GM21528 (cell line): Measurements from ENCODE around the gene TRANK1.

Experiments used
- ATAC-seq: cut with Tn5 transposase; IDR thresholded peaks from one replicate; pipeline ENCODE4 v1.9.1; 2021; ENCODE audit warnings: mild to moderate bottlenecking, moderate library complexity; ENCODE audit not compliant: unreplicated experiment, low FRiP score

TRANK1 gene

DNA sequence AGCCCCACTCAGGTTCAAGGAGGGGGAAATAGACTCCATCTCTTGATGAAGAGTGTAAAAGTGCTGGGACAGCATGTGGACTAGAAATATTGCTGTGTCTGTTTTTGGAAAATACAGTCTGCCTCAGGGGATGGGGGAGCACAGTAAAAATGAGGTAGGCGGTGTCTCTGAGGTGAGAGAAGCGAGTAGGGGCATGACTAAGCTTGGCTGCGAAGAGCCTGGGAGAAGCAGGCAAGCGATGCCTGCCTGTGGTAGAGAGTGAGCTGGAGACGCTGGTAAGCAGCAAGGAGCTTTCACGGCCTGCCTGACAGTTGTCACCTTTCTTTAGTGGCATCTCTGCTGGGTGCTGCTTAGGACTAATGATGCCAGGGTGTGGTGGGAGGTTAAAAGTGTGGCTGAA, 131.5 kb downstream of the TRANK1 start:
- ATAC-seq, result no peak

- ATAC-seq, result no peak
Observed at GRCh38 chr3:36812240-36812639, 132.6 kb downstream of the TRANK1 start.

DNA sequence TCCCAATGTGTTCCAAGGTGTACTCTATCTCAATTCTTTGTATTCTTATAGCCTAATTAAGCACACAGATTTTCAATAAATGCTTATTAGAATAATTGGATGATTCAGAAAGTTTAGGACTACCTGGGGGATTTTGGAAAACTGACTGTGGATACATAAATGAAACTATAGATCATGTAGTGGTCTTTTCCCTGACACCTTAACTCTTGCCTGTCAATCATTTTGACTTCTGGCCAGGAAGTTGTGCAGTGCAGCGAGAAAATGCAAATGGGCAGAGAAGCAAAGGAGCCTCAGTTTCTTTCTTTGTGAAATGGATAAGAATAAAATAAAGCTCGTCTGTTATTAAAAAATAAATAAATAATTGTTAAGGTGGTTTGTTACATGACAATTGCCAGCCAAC, 133.1 kb downstream of the TRANK1 start:
- no peak for ATAC-seq

DNA sequence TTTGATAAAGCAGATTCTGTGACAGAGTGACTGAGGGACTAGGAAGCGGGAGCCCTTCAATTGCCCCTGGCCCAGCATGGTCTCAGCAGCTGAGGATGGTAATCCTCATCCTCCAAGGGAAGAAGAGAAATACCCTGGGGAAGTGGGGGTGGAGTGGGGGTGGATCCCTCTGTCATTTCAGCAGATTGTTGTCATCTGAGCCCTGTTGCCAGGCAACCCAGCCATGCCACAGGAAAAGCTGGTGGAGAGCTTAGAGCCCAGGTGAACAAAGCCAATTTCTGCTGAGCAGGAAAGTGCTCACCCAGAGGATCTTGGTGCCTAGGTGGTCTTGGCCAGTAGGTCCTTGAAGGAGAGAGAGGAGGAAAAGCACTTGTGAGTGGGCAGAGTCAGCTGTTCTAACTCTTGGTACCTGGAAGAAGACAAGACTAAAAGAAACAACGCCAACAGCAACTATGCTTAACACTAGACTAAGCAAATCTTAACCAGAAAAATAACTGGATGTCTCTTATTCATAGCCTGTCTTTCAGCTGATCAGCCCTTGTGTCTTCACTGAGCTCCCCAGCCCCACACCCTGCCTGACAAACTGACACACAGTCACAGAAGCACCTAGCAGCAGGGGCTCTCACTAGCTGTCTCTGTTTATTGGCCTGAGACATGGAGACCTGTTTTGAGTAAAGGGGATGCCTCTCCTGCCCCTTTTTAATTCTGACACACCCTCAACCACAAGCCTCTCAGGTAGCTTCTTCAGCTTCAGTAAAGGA, 140.4 kb downstream of the TRANK1 start:
- no peak for ATAC-seq

- ATAC-seq, result no peak
Observed at GRCh38 chr3:36803091-36803791, 141.6 kb downstream of the TRANK1 start.

DNA sequence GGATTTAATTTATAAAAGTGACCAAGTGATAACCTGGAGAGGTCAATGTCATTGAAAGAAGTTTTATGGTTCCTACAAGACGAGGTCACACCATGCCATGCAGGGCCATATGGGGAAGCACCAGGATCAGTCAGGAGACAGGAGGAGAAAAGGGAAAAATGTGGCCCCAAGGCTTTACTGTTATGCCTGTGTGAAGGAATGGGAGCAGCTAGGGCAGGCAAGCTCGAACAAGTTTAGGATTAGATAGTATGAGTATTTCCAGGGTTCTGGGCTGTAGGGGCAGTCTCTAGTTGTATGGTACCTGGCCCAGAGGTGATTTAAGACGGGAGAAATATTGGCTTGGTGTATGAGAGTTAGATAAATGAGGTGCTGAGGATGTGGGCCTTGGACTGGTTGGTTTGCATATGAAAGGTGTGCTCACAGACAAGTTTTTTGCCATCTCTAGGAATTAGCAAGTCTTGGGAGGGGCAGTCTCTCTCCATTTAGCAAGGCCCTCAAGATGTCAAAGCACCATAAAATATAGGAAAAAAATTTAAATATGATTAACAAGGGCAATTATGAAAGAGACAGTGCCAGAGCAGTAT, 144.2 kb downstream of the TRANK1 start:
- ATAC-seq, result no peak

DNA sequence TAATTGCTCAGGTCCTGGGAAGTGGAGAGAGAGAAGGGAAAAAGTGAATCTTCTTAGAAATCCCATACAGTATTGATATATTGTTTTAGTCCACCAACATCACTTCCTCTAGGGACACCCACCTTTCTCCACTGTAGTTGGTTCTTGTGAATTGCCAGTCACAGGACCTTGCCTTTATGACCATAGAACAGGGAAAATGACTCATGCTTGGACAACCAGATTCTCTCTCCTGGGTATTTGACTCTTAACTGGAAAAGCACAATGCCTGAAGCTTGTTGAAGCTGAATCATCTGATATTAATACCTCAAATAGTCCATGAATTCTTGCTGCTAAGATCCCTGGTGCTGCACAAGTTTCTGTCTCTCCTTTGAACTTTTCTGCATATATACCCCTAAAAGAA, 148.0 kb downstream of the TRANK1 start:
- no peak for ATAC-seq

GRCh38 chr3:36796161-36796560, 148.7 kb downstream of the TRANK1 start:
- ATAC-seq, result no peak

- ATAC-seq, result no peak
Observed at GRCh38 chr3:36795622-36796021, 149.2 kb downstream of the TRANK1 start.

GRCh38 chr3:36792342-36792741, 152.5 kb downstream of the TRANK1 start:
- ATAC-seq, result no peak

DNA sequence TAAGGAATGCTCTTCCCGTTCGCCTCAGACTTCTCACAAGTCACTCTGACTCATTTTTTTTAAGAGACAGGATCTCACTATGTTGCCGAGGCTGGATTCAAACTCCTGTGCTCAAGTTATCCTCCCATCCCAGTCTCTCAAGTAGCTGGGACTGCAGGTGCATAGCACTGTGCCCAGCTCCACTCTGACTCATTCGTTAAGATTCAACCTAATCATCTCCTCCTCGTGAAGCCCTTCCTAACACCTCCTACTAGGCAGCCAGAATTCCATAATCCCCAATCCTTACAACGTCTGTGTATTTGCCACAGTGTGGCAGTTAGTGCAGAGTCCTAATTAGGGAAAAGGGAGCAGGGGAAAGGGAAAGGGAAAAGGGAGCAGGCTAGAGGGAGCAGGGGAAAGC, 154.1 kb downstream of the TRANK1 start:
- no peak for ATAC-seq

- no peak for ATAC-seq
Observed at GRCh38 chr3:36786921-36787890, 157.6 kb downstream of the TRANK1 start.

DNA sequence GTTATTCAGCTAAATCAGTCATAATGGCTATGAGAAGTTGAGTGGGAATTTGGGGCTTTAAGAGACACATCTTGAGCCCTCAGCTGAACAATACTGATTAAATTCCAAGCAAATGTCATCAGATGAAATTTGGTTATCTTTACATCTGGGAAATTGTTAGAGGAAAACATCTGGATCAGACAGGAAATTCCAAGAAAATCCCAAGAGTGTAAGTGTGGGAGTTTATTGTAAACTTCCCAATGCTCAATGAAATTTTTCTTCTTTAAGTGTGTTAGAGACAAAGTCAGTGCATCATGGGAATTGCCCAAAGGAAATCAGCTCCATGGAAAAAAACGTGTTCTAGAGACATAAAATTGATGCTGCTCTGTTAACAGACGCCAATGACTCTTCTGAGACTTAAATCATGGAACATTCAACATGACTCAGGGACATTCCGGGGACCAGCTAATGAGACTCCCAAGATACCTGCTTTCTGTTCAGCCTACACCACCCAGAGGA, 160.7 kb downstream of the TRANK1 start:
- no peak for ATAC-seq

DNA sequence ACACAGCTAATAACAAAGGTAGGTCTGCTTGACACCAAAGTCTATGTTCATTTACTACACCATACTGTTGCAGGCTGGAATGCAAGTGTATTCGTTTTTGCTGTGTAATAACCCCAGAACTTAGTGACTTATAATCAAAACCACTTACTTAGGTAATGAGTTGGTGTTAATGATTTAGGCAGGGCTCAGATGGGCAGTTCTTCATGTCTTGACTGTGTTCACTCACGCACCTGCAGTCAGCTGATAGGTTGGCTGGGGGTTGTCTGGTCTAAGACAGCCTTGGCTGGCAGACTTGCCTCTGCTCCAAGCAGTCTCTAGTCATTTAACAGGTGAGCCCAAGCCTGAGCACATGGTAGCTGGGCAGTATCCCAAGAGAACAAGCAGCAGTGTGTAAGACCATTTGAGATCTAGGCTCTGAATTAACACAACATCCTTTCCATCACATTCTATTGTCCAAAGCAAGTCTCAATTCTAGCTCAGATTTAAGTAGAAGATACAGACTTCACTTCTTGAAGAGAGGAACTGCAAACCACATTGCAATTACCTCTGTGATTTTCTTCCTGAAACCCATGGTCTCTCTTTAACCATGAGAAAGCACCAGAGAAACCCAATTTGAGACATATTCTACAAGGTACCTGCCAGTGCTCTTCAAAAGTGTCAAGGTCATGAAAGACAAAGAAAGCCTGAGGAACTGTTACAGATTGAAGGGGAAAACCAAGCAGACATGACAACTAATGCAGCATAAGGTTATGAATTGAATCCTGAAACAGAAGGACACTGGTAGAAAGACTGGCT, 167.2 kb downstream of the TRANK1 start:
- ATAC-seq, result peak; percentile 69
